HL-60 (cell line): ENCODE results near the gene IFT20.

Source experiments
- CTCF ChIP-seq: IDR thresholded peaks from one replicate; pipeline ENCODE4 v1.5.1; 2011; ENCODE audit warnings: low read length, control low read depth, inconsistent platforms; ENCODE audit not compliant: insufficient read depth
- GABPA ChIP-seq: IDR thresholded peaks from 2 replicates; pipeline ENCODE4 v1.6.1; 2012; ENCODE audit warnings: low read depth
- POLR2AphosphoS5 ChIP-seq: IDR thresholded peaks from 2 replicates; pipeline ENCODE4 v1.6.1; 2012; ENCODE audit warnings: low read depth
- SPI1 ChIP-seq: IDR thresholded peaks from 2 replicates; pipeline ENCODE4 v1.6.1; 2012; ENCODE audit warnings: low read depth, mild to moderate bottlenecking, borderline replicate concordance

- no peak for TF ChIP-seq CTCF
- no peak for TF ChIP-seq POLR2AphosphoS5
- TF ChIP-seq GABPA = no peak
- TF ChIP-seq SPI1 = no peak
These were observed 17.9 kb downstream of the IFT20 start for GRCh38 chr17:28317099-28317965.
